ENCODE data around the gene TSEN54. TPM values are rescaled to one million over a fixed set of nuclear protein-coding genes. Genes with fewer than 3 reads are reported as not detected.
A peak's percentile ranks its signal among the peaks of the same experiment; 100 is the strongest.

TSEN54 gene
- polyA plus RNA-seq, 3 donors from 2014 or later, result 205 to 238 (median 209) TPM

- Mint-ChIP-seq H3K27me3 (ENCODE audit: low read depth in 3 of 3) (peaks cover 0 to 2% (median 0%) of the 10 kb centered on the region in 3 donors), H3K36me3 (peaks cover 0 to 4% (median under 1%) of the 10 kb centered on the region in 3 donors), H3K4me3 (no peak overlapping the region), H3K4me1 (peaks cover 3 to 10% of the 10 kb centered on the region in 2 donors), H3K27ac (no peak overlapping the region), H3K9me3 (no peaks in the 10 kb centered on the region)
- no peak for DNase-seq
These were observed 34.9 kb upstream of the TSEN54 start for GRCh38 chr17:75481194-75482068.

GRCh38 chr17:75482098-75482942 lies 34.0 kb upstream of the TSEN54 start:
- Mint-ChIP-seq H3K9me3 (no peaks in the 10 kb centered on the region), H3K27ac (no peak overlapping the region), H3K36me3 (peaks cover 0 to 7% (median 5%) of the 10 kb centered on the region in 3 donors), H3K27me3 (ENCODE audit: low read depth in 3 of 3) (peaks cover 0 to 2% (median 0%) of the 10 kb centered on the region in 3 donors), H3K4me3 (no peak overlapping the region), H3K4me1 (peaks cover 12 to 18% of the 10 kb centered on the region in 2 donors)
- DNase-seq, result no peak

GRCh38 chr17:75485688-75486087 lies 30.6 kb upstream of the TSEN54 start:
- H3K27ac Mint-ChIP-seq, result peak overlapping the region in 1 of 6 donors; percentile 48
- H3K9me3 Mint-ChIP-seq, result no peaks in the 10 kb centered on the region

GRCh38 chr17:75486151-75486550 lies 30.2 kb upstream of the TSEN54 start:
- Mint-ChIP-seq H3K27ac (peak overlapping the region; percentile 74 to 99 (median 95)), H3K27me3 (ENCODE audit: low read depth in 3 of 3) (peaks cover 0 to 6% (median 4%) of the 10 kb centered on the region in 3 donors), H3K4me3 (peak overlapping the region in 2 of 5 donors; percentile 21 to 52), H3K9me3 (no peaks in the 10 kb centered on the region), H3K36me3 (peaks cover 0 to 11% (median 7%) of the 10 kb centered on the region in 3 donors), H3K4me1 (peaks cover 21 to 37% of the 10 kb centered on the region in 2 donors)
- DNase-seq, result no peak

More at GRCh38 chr17:75485688-75486087, 30.6 kb upstream of the TSEN54 start:
- Mint-ChIP-seq H3K36me3 (peaks cover 0 to 11% (median 7%) of the 10 kb centered on the region in 3 donors), H3K27me3 (ENCODE audit: low read depth in 3 of 3) (peaks cover 0 to 6% (median 4%) of the 10 kb centered on the region in 3 donors), H3K4me1 (peaks cover 21 to 37% of the 10 kb centered on the region in 2 donors), H3K4me3 (no peak overlapping the region)
- DNase-seq, result no peak

- no peaks in the 10 kb centered on the region for H3K9me3 Mint-ChIP-seq
- no peak for DNase-seq
These were observed 29.4 kb upstream of the TSEN54 start for GRCh38 chr17:75486951-75487350.

GRCh38 chr17:75487351-75488070 lies 28.8 kb upstream of the TSEN54 start:
- Mint-ChIP-seq H3K4me3 (peak overlapping the region; percentile 66 to 88 (median 83)), H3K9me3 (no peaks in the 10 kb centered on the region), H3K27ac (peak overlapping the region; percentile 93 to 99 (median 96)), H3K27me3 (ENCODE audit: low read depth in 3 of 3) (peaks cover 0 to 6% (median 4%) of the 10 kb centered on the region in 3 donors), H3K36me3 (peaks cover 0 to 11% (median 11%) of the 10 kb centered on the region in 3 donors), H3K4me1 (peaks cover 21 to 37% of the 10 kb centered on the region in 2 donors)
- peak; percentile 61 to 66 (median 63) for DNase-seq

More at GRCh38 chr17:75486951-75487350, 29.4 kb upstream of the TSEN54 start:
- Mint-ChIP-seq H3K36me3 (peaks cover 0 to 11% (median 8%) of the 10 kb centered on the region in 3 donors), H3K27me3 (ENCODE audit: low read depth in 3 of 3) (peaks cover 0 to 6% (median 4%) of the 10 kb centered on the region in 3 donors), H3K27ac (peak overlapping the region; percentile 93 to 99 (median 96)), H3K4me3 (peak overlapping the region; percentile 66 to 88 (median 83)), H3K4me1 (peaks cover 21 to 37% of the 10 kb centered on the region in 2 donors)

GRCh38 chr17:75488693-75489510 lies 27.4 kb upstream of the TSEN54 start:
- H3K9me3 Mint-ChIP-seq, result no peaks in the 10 kb centered on the region
- peaks cover 21 to 34% of the 10 kb centered on the region in 2 donors for H3K4me1 Mint-ChIP-seq
- peak overlapping the region; percentile 68 to 99 (median 95) for H3K27ac Mint-ChIP-seq
- peaks cover 0 to 4% (median 4%) of the 10 kb centered on the region in 3 donors for H3K27me3 Mint-ChIP-seq (ENCODE audit: low read depth in 3 of 3)
- peaks cover 0 to 15% (median 11%) of the 10 kb centered on the region in 3 donors for H3K36me3 Mint-ChIP-seq
- no peak for DNase-seq
- peak overlapping the region in 2 of 5 donors; percentile 35 to 39 for H3K4me3 Mint-ChIP-seq

GRCh38 chr17:75489511-75489955 lies 26.8 kb upstream of the TSEN54 start:
- H3K9me3 Mint-ChIP-seq, result no peaks in the 10 kb centered on the region
- peaks cover 21 to 34% of the 10 kb centered on the region in 2 donors for H3K4me1 Mint-ChIP-seq
- H3K27ac Mint-ChIP-seq, result peak overlapping the region in 3 of 6 donors; percentile 51 to 83 (median 64)
- no peak for DNase-seq
- peaks cover 0 to 18% (median 11%) of the 10 kb centered on the region in 3 donors for H3K36me3 Mint-ChIP-seq
- no peak overlapping the region for H3K4me3 Mint-ChIP-seq
- H3K27me3 Mint-ChIP-seq (ENCODE audit: low read depth in 3 of 3), result peaks cover 0 to 4% (median 4%) of the 10 kb centered on the region in 3 donors

- H3K27ac Mint-ChIP-seq, result peak overlapping the region in 2 of 6 donors; percentile 13 to 70
- H3K4me3 Mint-ChIP-seq, result no peak overlapping the region
- peaks cover 0 to 4% (median 4%) of the 10 kb centered on the region in 3 donors for H3K27me3 Mint-ChIP-seq (ENCODE audit: low read depth in 3 of 3)
- H3K9me3 Mint-ChIP-seq, result no peaks in the 10 kb centered on the region
- H3K4me1 Mint-ChIP-seq, result peaks cover 21 to 31% of the 10 kb centered on the region in 2 donors
- no peak for DNase-seq
- H3K36me3 Mint-ChIP-seq, result peaks cover 0 to 21% (median 8%) of the 10 kb centered on the region in 3 donors
These were observed 26.1 kb upstream of the TSEN54 start for GRCh38 chr17:75490173-75490743.

GRCh38 chr17:75490953-75491649 lies 25.2 kb upstream of the TSEN54 start:
- Mint-ChIP-seq H3K36me3 (peaks cover 0 to 21% (median 8%) of the 10 kb centered on the region in 3 donors), H3K4me3 (no peak overlapping the region), H3K4me1 (peaks cover 21 to 31% of the 10 kb centered on the region in 2 donors), H3K27me3 (ENCODE audit: low read depth in 3 of 3) (peaks cover 0 to 4% (median 4%) of the 10 kb centered on the region in 3 donors), H3K9me3 (no peaks in the 10 kb centered on the region), H3K27ac (peak overlapping the region in 1 of 6 donors; percentile 40)
- no peak for DNase-seq

GRCh38 chr17:75491680-75492079 lies 24.6 kb upstream of the TSEN54 start:
- no peaks in the 10 kb centered on the region for H3K9me3 Mint-ChIP-seq
- DNase-seq, result no peak
- peaks cover 0 to 4% (median 4%) of the 10 kb centered on the region in 3 donors for H3K27me3 Mint-ChIP-seq (ENCODE audit: low read depth in 3 of 3)
- H3K4me3 Mint-ChIP-seq, result no peak overlapping the region
- no peak overlapping the region for H3K27ac Mint-ChIP-seq
- H3K36me3 Mint-ChIP-seq, result peaks cover 0 to 19% (median 8%) of the 10 kb centered on the region in 3 donors
- peaks cover 15 to 26% of the 10 kb centered on the region in 2 donors for H3K4me1 Mint-ChIP-seq

Measured in immature natural killer cell (primary cell).